PC-3 (cell line): Measurements from ENCODE around the gene MMP7.

Source experiments
- CTCF ChIP-seq: fragments of 300-600 bp; sonication (generic); conservative IDR thresholded peaks from 2 replicates; pipeline ENCODE4 v1.5.1; 2017; ENCODE audit warnings: antibody characterized with exemption, low read depth, mild to moderate bottlenecking, low read length
- EZH2 ChIP-seq: fragments of 300-600 bp; sonication (generic); IDR thresholded peaks from one replicate; pipeline ENCODE4 v1.6.1; 2017; ENCODE audit warnings: antibody characterized with exemption, mild to moderate bottlenecking, low read length; ENCODE audit not compliant: unreplicated experiment

DNA sequence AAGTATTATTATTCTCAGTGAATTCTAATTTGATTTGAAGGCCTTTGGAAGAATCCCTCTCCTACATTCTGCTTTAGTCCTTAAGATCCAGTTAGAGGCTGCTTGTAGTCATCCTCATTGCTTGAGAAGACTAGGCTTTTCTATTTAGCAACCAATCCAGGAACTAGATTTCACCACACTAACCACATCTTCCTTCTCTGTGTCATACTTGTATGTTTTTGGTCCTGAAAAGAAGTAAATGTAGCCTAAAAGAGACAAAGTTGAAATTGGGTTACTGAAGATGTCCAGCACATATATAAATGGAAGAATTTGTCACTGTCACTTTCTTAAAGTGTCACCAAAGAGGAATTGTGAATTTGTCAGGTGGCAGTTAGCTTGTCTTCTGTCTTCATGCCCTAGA, 46.6 kb upstream of the MMP7 start:
- TF ChIP-seq EZH2 (no peak), CTCF (no peak)
